Spleen (tissue), 7 donors: ENCODE measurements around the gene CFAP54.

Source experiments
- CTCF ChIP-seq, 11 experiments: fragments of 200-600 bp in 7 of 11; fragments of 450-650 bp in 4 of 11; sonication (generic) in 4 of 11; IDR thresholded peaks in 8 of 11; conservative IDR thresholded peaks in 3 of 11; 1 replicate in 7 of 11; 2 replicates in 4 of 11; pipeline versions ENCODE4 v1.4.0 to v1.8.0; 2016 to 2021; ENCODE audit warnings: antibody characterized with exemption in 11 of 11, inconsistent platforms in 4 of 11, mild to moderate bottlenecking in 1 of 11
- POLR2A ChIP-seq, 3 donors: fragments of 450-650 bp; IDR thresholded peaks; one replicate each; pipeline ENCODE4 v1.5.1; 2017; ENCODE audit warnings: antibody characterized with exemption in 3 of 3, mild to moderate bottlenecking in 1 of 3
- donor health status: DM: no; HTN: no; CAD: no; lungs with moderate emphysema.
- donor health status: DM: no; HTN: no; CAD: no.
- donor health status: DM: no; HTN: no; CAD: no.

GRCh38 chr12:96876966-96877365, 387.6 kb downstream of the CFAP54 start:
- no peak for TF ChIP-seq CTCF (IDR thresholded peaks at IDR 0.05 in 8 of 11, conservative IDR thresholded peaks at IDR 0.05 in 3 of 11)
- no peak for TF ChIP-seq POLR2A (IDR thresholded peaks at IDR 0.05)
